DLD1 (cell line): Measurements from ENCODE around the gene ERGIC2.
"Not testable (repeated sequence)": the region's sequence is repeated elsewhere in the genome, so short reads cannot be mapped to it uniquely, and the experiment has no call there.

ENCODE experiments used
- in situ Hi-C: cut with HindIII; loops from 2 replicates; pipeline ENCODE4 v1.10.0; 2017; ENCODE audit warnings: low sequenced_read_pairs

The ERGIC2 gene, protein sequence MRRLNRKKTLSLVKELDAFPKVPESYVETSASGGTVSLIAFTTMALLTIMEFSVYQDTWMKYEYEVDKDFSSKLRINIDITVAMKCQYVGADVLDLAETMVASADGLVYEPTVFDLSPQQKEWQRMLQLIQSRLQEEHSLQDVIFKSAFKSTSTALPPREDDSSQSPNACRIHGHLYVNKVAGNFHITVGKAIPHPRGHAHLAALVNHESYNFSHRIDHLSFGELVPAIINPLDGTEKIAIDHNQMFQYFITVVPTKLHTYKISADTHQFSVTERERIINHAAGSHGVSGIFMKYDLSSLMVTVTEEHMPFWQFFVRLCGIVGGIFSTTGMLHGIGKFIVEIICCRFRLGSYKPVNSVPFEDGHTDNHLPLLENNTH

DNA sequence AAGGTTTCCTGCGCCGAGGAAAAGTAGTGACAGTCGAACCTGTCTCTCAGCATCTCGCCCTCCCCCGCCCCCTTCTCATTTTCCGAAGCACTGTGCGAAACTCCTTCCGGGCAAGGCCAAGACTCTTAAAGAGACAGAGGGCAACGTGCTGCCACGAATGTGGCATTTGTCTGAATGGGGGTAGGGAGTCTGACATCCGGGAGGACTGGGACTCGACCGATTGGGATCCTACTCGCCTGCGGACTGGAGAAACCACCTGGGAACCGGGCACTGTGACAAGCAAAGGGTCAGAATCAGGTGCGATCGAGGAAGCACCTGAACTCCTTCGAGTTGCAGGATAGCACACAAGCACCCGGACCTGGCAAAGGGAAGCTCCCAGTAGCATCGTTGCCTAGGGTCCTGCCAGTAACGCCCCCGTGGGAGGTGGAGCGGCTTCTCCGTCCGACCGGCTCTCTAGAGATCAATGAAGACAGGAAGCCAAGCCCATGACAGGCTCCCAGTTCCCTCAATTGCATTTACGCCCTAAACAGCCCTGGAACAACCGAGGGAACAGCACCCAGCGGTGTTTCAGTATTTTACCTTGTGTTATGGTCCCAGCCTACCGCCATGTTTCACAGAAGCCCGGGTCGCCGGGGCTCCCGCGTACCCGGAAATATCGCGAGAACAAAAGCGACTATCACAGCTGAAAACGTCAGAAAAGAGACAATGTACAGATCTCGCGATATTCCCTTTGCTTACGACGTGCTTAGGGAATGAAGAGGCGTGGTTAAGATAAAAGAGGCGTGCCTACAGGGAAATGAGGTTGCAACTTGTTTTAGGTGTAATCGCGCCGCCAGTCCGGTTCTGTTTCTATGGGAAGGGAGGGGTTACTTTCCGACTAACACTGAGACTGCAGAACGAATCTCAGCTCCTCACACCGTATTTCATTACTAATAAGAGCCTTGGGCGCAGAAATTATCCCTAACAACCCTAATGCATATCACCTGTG, at the start of gene ERGIC2:
ERGIC2 (minus strand) TSS at position 637 of the 988 bp plus-strand sequence. CDS start 9,539 bp downstream, outside the sequence.
- in situ Hi-C loops = no loop called here

- in situ Hi-C loops = no loop called here
These were observed 49.7 kb upstream of the ERGIC2 start for GRCh38 chr12:29430716-29431044.

DNA sequence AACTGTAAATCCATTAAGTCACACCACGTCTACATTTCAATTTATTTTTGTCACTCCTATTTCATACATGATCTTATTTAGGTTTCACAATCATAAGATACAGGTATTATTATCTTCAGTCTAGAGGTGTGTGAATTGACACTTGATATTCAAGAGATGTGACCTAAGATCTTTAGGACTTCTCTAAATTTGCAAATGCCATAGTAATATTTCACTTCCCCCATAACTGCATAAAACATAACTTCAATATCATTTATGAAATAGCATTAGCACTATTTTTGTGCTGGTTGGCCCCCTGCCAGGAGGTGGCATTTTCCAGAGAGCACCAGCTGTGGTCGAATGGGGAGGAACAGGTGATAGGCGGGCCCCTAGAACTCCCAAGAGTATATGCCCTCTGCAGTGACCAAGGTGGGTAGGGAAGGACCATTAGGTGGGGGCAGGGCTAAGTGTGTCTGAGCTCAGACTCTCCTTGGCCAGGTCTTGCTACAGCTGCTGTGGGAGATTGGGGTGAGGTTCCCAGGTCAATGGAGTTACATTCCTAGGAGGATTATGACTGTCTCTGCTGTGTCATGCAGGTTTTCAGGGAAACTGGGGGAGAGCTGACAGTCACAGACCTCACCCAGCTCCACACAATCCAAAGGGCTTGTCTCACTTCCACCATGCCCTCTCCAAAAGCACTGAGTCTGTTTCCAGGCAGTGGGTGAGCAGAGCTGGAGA, 49.2 kb upstream of the ERGIC2 start:
- in situ Hi-C loops = no loop called here

GRCh38 chr12:29428633-29429032, 47.7 kb upstream of the ERGIC2 start:
- in situ Hi-C loops = no loop called here

- in situ Hi-C loops = no loop called here
These were observed 47.0 kb upstream of the ERGIC2 start for GRCh38 chr12:29427964-29428363.

- in situ Hi-C loops = no loop called here
These were observed 45.5 kb upstream of the ERGIC2 start for GRCh38 chr12:29426498-29426897.

DNA sequence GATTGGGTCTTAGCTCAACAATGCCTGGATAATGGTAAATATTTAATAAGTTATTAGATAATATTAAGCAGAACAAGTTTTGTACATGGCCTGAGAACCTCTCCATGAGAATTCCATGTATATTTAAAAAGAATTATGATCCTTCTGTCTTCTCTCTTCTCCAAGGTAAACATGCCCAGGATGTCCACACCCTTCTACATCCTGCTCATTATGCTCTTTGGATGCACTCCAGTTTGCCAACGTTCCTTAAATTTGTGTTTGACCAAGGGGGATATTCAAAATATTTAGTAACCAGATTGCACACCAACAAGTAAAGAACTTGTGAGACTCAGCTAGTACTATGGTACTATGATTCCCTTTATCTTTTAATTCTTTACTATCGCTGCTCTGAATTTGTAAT, 44.8 kb upstream of the ERGIC2 start:
- in situ Hi-C loops = no loop called here

DNA sequence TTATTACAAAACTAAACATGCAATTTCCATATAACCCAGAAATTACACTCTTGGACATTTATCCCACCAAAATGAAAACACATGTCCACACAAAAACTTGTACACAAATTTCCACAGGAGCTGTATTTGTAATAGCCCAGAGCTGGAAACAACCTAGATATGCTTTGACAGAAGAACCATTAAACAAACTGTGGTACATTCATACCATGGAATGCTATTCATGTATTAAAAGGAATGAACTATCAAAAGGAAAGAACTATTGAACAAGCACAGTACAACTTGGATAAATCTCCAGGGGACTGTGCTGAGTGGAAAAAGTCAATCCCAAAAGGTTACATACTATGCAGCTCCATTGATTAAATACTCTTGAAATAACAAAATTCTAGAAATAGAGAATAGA, 35.8 kb upstream of the ERGIC2 start:
- in situ Hi-C loops = no loop called here

DNA sequence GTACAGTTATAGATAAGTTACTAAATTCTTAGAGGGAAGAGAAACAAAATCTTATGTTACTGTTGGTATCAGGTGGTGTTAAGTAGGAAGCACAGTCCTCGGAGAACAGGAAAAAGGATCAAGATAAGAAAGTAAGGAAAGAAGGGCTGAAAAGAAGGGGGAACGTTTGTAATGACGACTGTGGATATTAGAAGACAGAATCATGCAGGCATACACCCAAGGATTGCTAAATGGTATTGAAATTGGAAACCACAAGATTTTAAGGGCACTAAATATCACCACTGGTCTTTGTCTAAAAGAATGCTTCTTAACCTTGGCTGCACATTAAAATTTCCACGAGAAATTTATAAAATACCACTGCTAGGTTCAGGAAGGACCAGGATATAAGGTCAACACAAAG, 34.1 kb upstream of the ERGIC2 start:
- in situ Hi-C loops = no loop called here

GRCh38 chr12:29414368-29414767, 33.4 kb upstream of the ERGIC2 start:
- in situ Hi-C loops = no loop called here

- in situ Hi-C loops = no loop called here
These were observed 24.6 kb upstream of the ERGIC2 start for GRCh38 chr12:29405561-29405960.

- in situ Hi-C loops = no loop called here
These were observed 23.0 kb upstream of the ERGIC2 start for GRCh38 chr12:29403991-29404390.

DNA sequence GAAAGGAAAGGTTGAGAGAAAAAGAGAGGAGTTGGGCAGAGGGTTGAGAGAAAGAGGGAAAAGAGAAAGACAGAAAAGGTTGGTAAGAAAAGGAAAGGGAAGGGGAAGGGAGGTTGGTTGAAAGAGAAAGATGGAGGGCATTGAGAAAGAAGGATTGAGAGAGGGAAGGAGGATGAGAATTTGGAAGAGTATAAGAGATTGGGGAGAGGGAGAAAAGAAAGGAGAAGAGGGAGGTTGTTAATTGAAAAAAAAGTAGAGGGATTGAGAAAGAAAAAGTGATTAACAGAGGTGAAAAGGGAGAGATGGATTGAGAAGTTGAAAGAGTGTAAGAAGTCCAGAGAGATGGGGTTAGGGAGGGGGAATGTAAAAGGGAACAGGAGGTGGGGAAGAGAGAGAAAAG, 21.5 kb upstream of the ERGIC2 start:
- in situ Hi-C loops = no loop called here

GRCh38 chr12:29398495-29398894, 17.5 kb upstream of the ERGIC2 start:
- in situ Hi-C loops = no loop called here

DNA sequence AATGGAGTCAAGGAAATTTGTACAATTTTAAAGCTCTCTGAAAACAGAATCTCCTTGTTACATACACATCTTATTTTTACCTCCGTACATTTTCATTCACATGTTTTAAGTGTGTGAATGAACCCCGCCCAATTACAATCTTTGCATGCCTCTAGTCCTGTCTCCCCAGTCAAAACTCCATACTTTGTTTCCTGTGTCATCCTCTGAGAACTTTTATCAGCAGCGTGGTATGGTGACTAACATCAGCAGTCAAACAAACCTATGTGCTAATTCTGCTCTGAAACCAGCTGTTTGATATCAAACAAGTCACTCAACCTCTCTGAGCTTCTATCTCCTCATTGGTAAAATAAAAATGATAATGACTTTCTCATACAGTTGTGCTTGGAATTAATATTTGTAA, 15.8 kb upstream of the ERGIC2 start:
- in situ Hi-C loops = no loop called here

DNA sequence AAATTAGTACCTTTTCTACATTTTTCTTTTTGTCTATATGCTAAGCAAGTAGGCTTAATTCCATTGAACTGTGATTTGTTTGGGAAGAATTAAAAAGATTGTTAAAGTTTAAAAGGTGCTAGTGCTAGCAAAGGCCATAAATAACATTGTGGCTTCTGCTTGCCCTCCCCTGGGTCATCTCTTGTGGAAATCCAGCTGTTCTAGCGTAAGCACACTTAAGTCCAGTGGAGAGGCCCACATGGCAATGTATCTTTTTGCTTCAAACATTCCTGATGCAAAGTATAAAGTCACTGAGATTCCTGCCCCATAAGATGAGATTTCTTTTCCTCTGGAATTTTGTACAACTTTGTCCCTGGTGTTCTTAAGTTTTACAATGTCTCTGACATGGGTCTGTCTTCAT, 14.4 kb upstream of the ERGIC2 start:
- in situ Hi-C loops = no loop called here

DNA sequence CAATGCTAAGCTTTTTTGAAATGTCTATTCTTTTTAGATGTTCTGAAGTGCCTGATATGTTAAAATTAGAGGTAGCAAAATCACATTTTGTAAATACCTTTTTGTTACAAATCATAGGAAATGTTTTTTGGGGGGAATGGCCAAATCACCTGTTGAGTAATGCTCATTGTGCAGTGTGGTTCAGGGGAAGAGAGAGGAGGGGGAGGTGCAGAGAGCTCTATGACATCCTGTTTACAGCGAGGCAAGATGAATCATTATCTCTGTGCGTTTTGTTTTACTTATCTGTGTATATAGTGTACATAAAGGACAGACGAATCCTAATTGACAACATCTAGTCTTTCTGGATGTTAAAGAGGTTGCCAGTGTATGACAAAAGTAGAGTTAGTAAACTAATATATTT, 9.4 kb upstream of the ERGIC2 start:
- in situ Hi-C loops = not testable (repeated sequence)

DNA sequence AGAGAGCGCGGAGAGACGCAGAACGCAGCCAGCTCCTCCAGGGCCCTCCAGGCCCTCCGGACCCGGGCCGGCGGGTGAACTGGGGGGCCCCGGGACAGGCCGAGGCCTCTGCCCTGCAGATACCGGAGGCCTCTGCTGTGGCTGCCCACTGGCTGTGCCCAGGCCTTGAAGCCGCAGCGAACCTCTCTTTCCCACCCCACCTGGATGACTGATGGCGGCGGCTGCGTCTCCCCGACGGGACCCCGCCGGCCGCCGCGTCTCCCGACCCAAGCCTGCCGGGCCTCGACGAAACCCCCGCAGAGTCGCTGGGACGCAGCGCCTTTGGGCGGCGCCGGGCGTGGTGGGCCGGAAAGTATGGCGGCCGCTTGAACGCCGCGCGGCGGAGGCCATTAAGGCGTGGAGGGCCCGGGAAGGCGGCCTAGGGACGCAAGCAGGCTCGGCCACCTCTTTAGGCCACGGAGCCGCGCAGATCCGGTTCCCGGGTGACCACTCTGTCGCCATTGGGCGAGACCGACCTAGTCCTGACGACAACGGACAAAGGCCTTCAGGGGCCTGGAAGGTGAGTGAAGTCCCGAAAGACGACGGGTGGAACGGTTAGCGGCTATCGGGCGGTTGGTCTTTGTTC, 8.4 kb upstream of the ERGIC2 start:
- in situ Hi-C loops = no loop called here

- in situ Hi-C loops = not testable (repeated sequence)
These were observed 5.2 kb upstream of the ERGIC2 start for GRCh38 chr12:29386084-29386680.

- in situ Hi-C loops = not testable (repeated sequence)
These were observed 4.2 kb upstream of the ERGIC2 start for GRCh38 chr12:29385194-29385593.
